Endothelial cell of umbilical vein (primary cell): ENCODE results near the gene CNTRL. TPM values are rescaled to one million over a fixed set of nuclear protein-coding genes. Genes with fewer than 3 reads are reported as not detected.

ENCODE experiments used
- BruUV-seq: library from RNA; stranded (reverse); fragments of 400-500 nt; replicated peaks from 2 replicates; lab custom pipeline; 2021; lab: Mats Ljungman, UMichigan
- CTCF ChIA-PET: fragments of 300-600, 350-600 bp; sonication (Branson Sonifier 250); formaldehyde crosslinking; loops from one replicate; lab custom pipeline; 2021; ENCODE audit warnings: antibody characterized with exemption, inconsistent platforms; lab: Charles Lee
- POLR2A ChIA-PET: fragments of 300-600, 350-600 bp; sonication (Branson Sonifier 250); formaldehyde crosslinking; loops from one replicate; lab custom pipeline; 2021; ENCODE audit warnings: antibody characterized with exemption, inconsistent platforms; lab: Charles Lee
- DNase-seq: peaks from one replicate; pipeline ENCODE4 v3.0.0-alpha.2; 2011; ENCODE audit warnings: low read depth, low spot score
- FAIRE-seq: peaks from 2 replicates; lab custom pipeline; 2011; peaks lifted over from hg19 to GRCh38; lab: Jason Lieb, UNC
- H2AFZ ChIP-seq: 2 replicates; pipeline ENCODE4 v1.6.0; 2012; ENCODE audit warnings: low read depth, low read length, control low read depth, inconsistent platforms
- H3K27ac ChIP-seq: 2 replicates; pipeline ENCODE4 v1.5.1; 2011; ENCODE audit warnings: low read depth, mild to moderate bottlenecking, control low read depth, low read length, moderate library complexity; ENCODE audit not compliant: insufficient read depth
- H3K27me3 ChIP-seq, 2 experiments: 2 replicates each; pipeline versions ENCODE4 v1.6.0 to v1.6.1; 2011; ENCODE audit warnings: low read length in 2 of 2, mixed read lengths in 1 of 2; ENCODE audit not compliant: control insufficient read depth in 2 of 2, insufficient read depth in 2 of 2
- H3K36me3 ChIP-seq, 2 experiments: 2 replicates in 1 of 2; 3 replicates in 1 of 2; pipeline ENCODE4 v1.5.1; 2011; ENCODE audit warnings: low read length in 2 of 2, mild to moderate bottlenecking in 1 of 2, moderate library complexity in 1 of 2; ENCODE audit not compliant: control insufficient read depth in 2 of 2, insufficient read depth in 2 of 2; ENCODE audit errors: extremely low read depth in 1 of 2
- H3K4me1 ChIP-seq: 3 replicates; pipeline ENCODE4 v1.5.1; 2011; ENCODE audit warnings: mild to moderate bottlenecking, low read length; ENCODE audit not compliant: control insufficient read depth, insufficient read depth; ENCODE audit errors: extremely low read depth
- H3K4me2 ChIP-seq: 2 replicates; pipeline ENCODE4 v1.6.1; 2011; ENCODE audit warnings: low read length, control low read depth, mixed read lengths; ENCODE audit not compliant: insufficient read depth
- H3K4me3 ChIP-seq, 3 experiments: fragments of 200-600 bp in 1 of 3; sonication (generic), shearing (Covaris generic) in 1 of 3; replicated peaks in 1 of 3; 2 replicates each; pipeline ENCODE4 v1.5.1; 2011 to 2016; ENCODE audit warnings: control low read depth in 3 of 3, low read length in 3 of 3, mild to moderate bottlenecking in 2 of 3, inconsistent platforms in 1 of 3, low read depth in 1 of 3, moderate library complexity in 1 of 3; ENCODE audit not compliant: insufficient read depth in 1 of 3
- H3K79me2 ChIP-seq: 2 replicates; pipeline ENCODE4 v1.6.0; 2012; ENCODE audit warnings: low read length, inconsistent platforms; ENCODE audit not compliant: control insufficient read depth, insufficient read depth
- H3K9ac ChIP-seq: replicated peaks from 2 replicates; pipeline ENCODE3; 2011; ENCODE audit warnings: low read length, control low read depth; ENCODE audit not compliant: insufficient read depth; ENCODE audit errors: extremely low read depth
- H3K9me1 ChIP-seq: replicated peaks from 3 replicates; pipeline ENCODE4 v1.6.0; 2011; ENCODE audit warnings: mild to moderate bottlenecking, low read length; ENCODE audit not compliant: control insufficient read depth, insufficient read depth; ENCODE audit errors: extremely low read depth
- H3K9me3 ChIP-seq: replicated peaks from 2 replicates; pipeline ENCODE4 v1.5.1; 2012; ENCODE audit warnings: low read length, inconsistent platforms; ENCODE audit not compliant: control insufficient read depth, insufficient read depth
- H4K20me1 ChIP-seq: replicated peaks from 2 replicates; pipeline ENCODE3; 2011; ENCODE audit warnings: mild to moderate bottlenecking, low read length; ENCODE audit not compliant: control insufficient read depth, insufficient read depth; ENCODE audit errors: extremely low read depth
- EZH2 ChIP-seq: IDR thresholded peaks from 2 replicates; pipeline ENCODE4 v1.6.1; 2012; ENCODE audit warnings: borderline replicate concordance, low read depth, mild to moderate bottlenecking, moderate library complexity, low read length, inconsistent platforms; ENCODE audit not compliant: severe bottlenecking
- FOS ChIP-seq: IDR thresholded peaks from 2 replicates; pipeline ENCODE4 v1.6.1; 2011; ENCODE audit warnings: mild to moderate bottlenecking, low read length, moderate library complexity, borderline replicate concordance; ENCODE audit not compliant: insufficient read depth
- GATA2 ChIP-seq: IDR thresholded peaks from 2 replicates; pipeline ENCODE4 v1.7.0; 2011; ENCODE audit warnings: low read depth, mild to moderate bottlenecking, moderate library complexity, mixed read lengths, low read length; ENCODE audit not compliant: insufficient read length, insufficient read depth
- JUN ChIP-seq: IDR thresholded peaks from 2 replicates; pipeline ENCODE4 v1.6.1; 2011; ENCODE audit warnings: borderline replicate concordance, low read depth; ENCODE audit not compliant: insufficient read length, insufficient read depth
- MAX ChIP-seq: IDR thresholded peaks from 2 replicates; pipeline ENCODE4 v1.6.1; 2011; ENCODE audit not compliant: insufficient read depth, insufficient read length
- MYC ChIP-seq: IDR thresholded peaks from one replicate; pipeline ENCODE4 v1.6.1; 2011; ENCODE audit warnings: mild to moderate bottlenecking, low read depth, low read length
- POLR2A ChIP-seq: IDR thresholded peaks from 2 replicates; pipeline ENCODE4 v1.6.1; 2012; ENCODE audit warnings: low read depth, mild to moderate bottlenecking, control low read depth, low read length
- POLR2AphosphoS5 ChIP-seq: IDR thresholded peaks from 2 replicates; pipeline ENCODE4 v1.6.1; 2012; ENCODE audit warnings: low read depth, mild to moderate bottlenecking, control low read depth, low read length, moderate library complexity; ENCODE audit not compliant: insufficient read depth
- dilution Hi-C: fragments of 300-500 bp; cut with MboI; formaldehyde crosslinking; loops from one replicate; pipeline ENCODE4 v1.15.0; 2019; ENCODE audit warnings: low sequenced_read_pairs; ENCODE audit not compliant: extremely low pct_ligation_motif_present
- intact Hi-C: fragments of 100-400 bp; cut with micrococcal nuclease; formaldehyde crosslinking; loops from one replicate; pipeline ENCODE4 v1.10.0; 2022
- polyA plus RNA-seq, 4 experiments: library from polyadenylated mRNA; depleted of rRNA in 3 of 4; stranded (reverse) in 3 of 4; unstranded in 1 of 4; fragments of >200 nt; gene quantifications; 2 replicates each; pipeline versions ENCODE4 v1.2.1 to v1.2.3, GENCODE V29; 2011 to 2012; ENCODE audit warnings: missing spikeins in 1 of 4
- total RNA-seq: library from RNA; stranded (reverse); gene quantifications from 2 replicates; pipeline ENCODE4 v1.2.3, GENCODE V29; 2021
- TF ChIP-seq, protein P1 (sequence below), 2 donors: IDR thresholded peaks; 1 replicate in 1 of 2; 2 replicates in 1 of 2; pipeline ENCODE4 v1.5.1; 2011; ENCODE audit warnings: low read length in 2 of 2, mild to moderate bottlenecking in 2 of 2, moderate library complexity in 2 of 2, control low read depth in 1 of 2, inconsistent platforms in 1 of 2, low read depth in 1 of 2; ENCODE audit not compliant: insufficient read depth in 1 of 2; ENCODE audit errors: extremely low read depth in 1 of 2

Gene CNTRL
- total and polyA plus RNA-seq, 2 donors (not counting 3 experiments of a cell fraction or from before 2014, with no cell fraction given) = 6.1 to 21.8 TPM

DNA sequence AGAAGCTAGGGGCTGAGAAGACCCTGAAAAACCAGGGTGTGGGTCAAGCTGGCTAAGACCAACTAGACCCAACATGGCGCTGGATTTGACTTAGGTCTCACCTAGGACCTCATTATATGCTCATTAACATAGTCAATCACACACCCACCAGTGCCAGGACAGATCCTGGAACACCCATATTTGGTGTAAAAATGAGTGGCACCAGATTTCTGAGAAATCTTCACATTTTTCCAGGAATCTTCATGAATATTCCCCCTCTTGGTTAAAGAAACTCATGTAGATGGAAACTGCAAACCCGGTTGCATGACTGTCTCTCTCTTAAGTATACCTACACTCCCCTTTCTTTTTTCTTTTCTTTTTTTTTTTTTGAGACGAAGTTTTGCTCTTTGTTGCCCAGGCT lies 144.8 kb downstream of the CNTRL start:
- intact Hi-C loops (no loop called here), dilution Hi-C loops (no loop called here)
- TF ChIP-seq POLR2AphosphoS5 = no peak
- no peak for TF ChIP-seq FOS
- no peak for TF ChIP-seq MYC
- no peak for TF ChIP-seq POLR2A
- TF ChIP-seq GATA2 = no peak
- no peak for TF ChIP-seq MAX
- TF ChIP-seq, protein P1, sequence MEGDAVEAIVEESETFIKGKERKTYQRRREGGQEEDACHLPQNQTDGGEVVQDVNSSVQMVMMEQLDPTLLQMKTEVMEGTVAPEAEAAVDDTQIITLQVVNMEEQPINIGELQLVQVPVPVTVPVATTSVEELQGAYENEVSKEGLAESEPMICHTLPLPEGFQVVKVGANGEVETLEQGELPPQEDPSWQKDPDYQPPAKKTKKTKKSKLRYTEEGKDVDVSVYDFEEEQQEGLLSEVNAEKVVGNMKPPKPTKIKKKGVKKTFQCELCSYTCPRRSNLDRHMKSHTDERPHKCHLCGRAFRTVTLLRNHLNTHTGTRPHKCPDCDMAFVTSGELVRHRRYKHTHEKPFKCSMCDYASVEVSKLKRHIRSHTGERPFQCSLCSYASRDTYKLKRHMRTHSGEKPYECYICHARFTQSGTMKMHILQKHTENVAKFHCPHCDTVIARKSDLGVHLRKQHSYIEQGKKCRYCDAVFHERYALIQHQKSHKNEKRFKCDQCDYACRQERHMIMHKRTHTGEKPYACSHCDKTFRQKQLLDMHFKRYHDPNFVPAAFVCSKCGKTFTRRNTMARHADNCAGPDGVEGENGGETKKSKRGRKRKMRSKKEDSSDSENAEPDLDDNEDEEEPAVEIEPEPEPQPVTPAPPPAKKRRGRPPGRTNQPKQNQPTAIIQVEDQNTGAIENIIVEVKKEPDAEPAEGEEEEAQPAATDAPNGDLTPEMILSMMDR (IDR thresholded peaks at IDR 0.05; ENCODE audit: extremely low read depth in 1 of 2, insufficient read depth in 1 of 2, low read depth in 1 of 2, low read length in 2 of 2) = no peak
- no peak for TF ChIP-seq EZH2
- TF ChIP-seq JUN = no peak
- Histone ChIP-seq H3K9ac (no peak overlapping the region), H3K9me3 (no peaks in the 10 kb centered on the region), H3K27ac (no peak overlapping the region), H3K4me2 (no peak overlapping the region), H3K36me3 (no peaks in the 10 kb centered on the region), H4K20me1 (no peaks in the 10 kb centered on the region), H3K4me3 (no peak overlapping the region), H3K9me1 (no peaks in the 10 kb centered on the region), H2AFZ (no peak overlapping the region), H3K79me2 (no peaks in the 10 kb centered on the region), H3K27me3 (no peaks in the 10 kb centered on the region), H3K4me1 (peaks cover 3% of the 10 kb centered on the region)
- FAIRE-seq (no peak), DNase-seq (no peak)
- ChIA-PET CTCF (no interaction called here), POLR2A (no interaction called here)
- BruUV-seq = no TSS peak
